GM13976 (cell line): ENCODE measurements around the gene CXXC1.

Source experiments
- DNase-seq: peaks from one replicate; pipeline ENCODE4 v3.0.0; 2012; ENCODE audit warnings: low spot score
- CTCF ChIP-seq: IDR thresholded peaks from 2 replicates; pipeline ENCODE4 v1.5.1; 2012; ENCODE audit warnings: borderline replicate concordance, mild to moderate bottlenecking; ENCODE audit not compliant: insufficient read depth; ENCODE audit errors: extremely low read depth, missing control alignments, control extremely low read depth
- in situ Hi-C: fragments of 300-500 bp; cut with MboI; formaldehyde crosslinking; loops from one replicate; pipeline ENCODE4 v1.12.0; 2022; ENCODE audit warnings: low sequenced_read_pairs, mixed read lengths, inconsistent platforms; ENCODE audit not compliant: unreplicated experiment

The CXXC1 gene

GRCh38 chr18:50240080-50240563 is 47.4 kb downstream of the CXXC1 start:
- TF ChIP-seq CTCF: no peak
- in situ Hi-C loops: no loop called here
- DNase-seq: no peak

DNA sequence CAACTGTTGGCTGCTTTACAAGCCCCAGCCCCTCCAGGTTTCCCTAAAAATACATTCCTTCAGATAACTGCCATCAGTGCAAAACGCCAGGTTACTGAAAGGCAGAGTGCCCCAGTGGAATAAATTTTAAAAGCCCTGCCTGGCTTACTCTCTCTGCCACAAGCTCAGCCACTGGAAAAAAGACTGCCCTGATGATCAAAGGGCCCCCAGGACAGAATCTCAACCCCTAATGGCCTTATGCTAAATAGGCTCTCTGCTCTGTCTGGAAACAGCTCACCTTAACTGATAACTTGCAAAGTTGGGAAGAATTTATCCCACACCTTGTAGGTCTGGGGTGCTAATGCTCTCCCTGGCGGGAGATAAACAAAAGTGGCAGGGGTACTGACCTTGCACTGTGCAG is 55.1 kb downstream of the CXXC1 start:
- no peak for DNase-seq
- in situ Hi-C loops: no loop called here
- TF ChIP-seq CTCF: no peak
